CD4-positive, alpha-beta T cell (primary cell): Measurements from ENCODE around the gene DPM2. TPM values are rescaled to one million over a fixed set of nuclear protein-coding genes. Genes with fewer than 3 reads are reported as not detected.

Source experiments
- ATAC-seq: fragments of 200-7000 bp; cut with Tn5 transposase; one replicate; pipeline ENCODE4 v1.10.0; 2022; ENCODE audit warnings: mild to moderate bottlenecking; ENCODE audit not compliant: poor library complexity
- CTCF ChIA-PET: fragments of 350-600 bp; sonication (Branson Sonifier 250); formaldehyde crosslinking; loops from one replicate; lab custom pipeline; 2021; ENCODE audit warnings: antibody characterized with exemption, inconsistent platforms; lab: Charles Lee
- POLR2A ChIA-PET: fragments of 350-600 bp; sonication (Branson Sonifier 250); formaldehyde crosslinking; loops from one replicate; lab custom pipeline; 2021; ENCODE audit warnings: antibody characterized with exemption, inconsistent platforms; lab: Charles Lee
- DNase-seq, 14 experiments: peaks; one replicate each; pipeline ENCODE4 v3.0.0-alpha.2; 2013 to 2020; ENCODE audit warnings: mixed read lengths in 2 of 14
- H3K27ac ChIP-seq, 2 donors: one replicate each; pipeline versions ENCODE4 v1.5.1 to v1.7.0; 2013; ENCODE audit warnings: low read length in 2 of 2, low read depth in 1 of 2, mild to moderate bottlenecking in 1 of 2
- H3K27me3 ChIP-seq, 2 experiments: 1 replicate in 1 of 2; 2 replicates in 1 of 2; pipeline versions ENCODE4 v1.6.1 to v1.7.0; 2013; ENCODE audit warnings: low read length in 2 of 2, control low read depth in 1 of 2, mild to moderate bottlenecking in 1 of 2, moderate library complexity in 1 of 2; ENCODE audit not compliant: insufficient read depth in 2 of 2, control insufficient read depth in 1 of 2
- H3K36me3 ChIP-seq: one replicate; pipeline ENCODE4 v1.6.1; 2013; ENCODE audit warnings: low read length, control low read depth; ENCODE audit not compliant: insufficient read depth
- H3K4me1 ChIP-seq: one replicate; pipeline ENCODE4 v1.6.1; 2013; ENCODE audit warnings: low read length, control low read depth; ENCODE audit not compliant: insufficient read depth
- H3K4me3 ChIP-seq: one replicate; pipeline ENCODE4 v1.5.1; 2013; ENCODE audit warnings: mild to moderate bottlenecking, low read length, moderate library complexity
- H3K9me3 ChIP-seq, 2 experiments: 1 replicate in 1 of 2; 2 replicates in 1 of 2; pipeline versions ENCODE4 v1.6.1 to v1.7.0; 2013; ENCODE audit warnings: low read length in 2 of 2, mild to moderate bottlenecking in 2 of 2, control low read depth in 1 of 2, moderate library complexity in 1 of 2; ENCODE audit not compliant: control insufficient read depth in 1 of 2, insufficient read depth in 1 of 2
- H3K27ac Mint-ChIP-seq: one replicate; pipeline ENCODE4 v1.8.0; 2020; ENCODE audit warnings: mixed read lengths
- H3K27me3 Mint-ChIP-seq: one replicate; pipeline ENCODE4 v1.8.0; 2021; ENCODE audit warnings: mixed read lengths
- H3K36me3 Mint-ChIP-seq: one replicate; pipeline ENCODE4 v1.8.0; 2021; ENCODE audit warnings: low read depth, mixed read lengths
- H3K4me1 Mint-ChIP-seq: one replicate; pipeline ENCODE4 v1.8.0; 2021; ENCODE audit warnings: low read depth, mixed read lengths
- H3K4me3 Mint-ChIP-seq: one replicate; pipeline ENCODE4 v1.8.0; 2020; ENCODE audit warnings: mild to moderate bottlenecking, mixed read lengths
- H3K9me3 Mint-ChIP-seq: one replicate; pipeline ENCODE4 v1.8.0; 2020; ENCODE audit warnings: mixed read lengths
- intact Hi-C, 2 experiments: fragments of 100-400 bp; cut with DNase I in 1 of 2; cut with micrococcal nuclease in 1 of 2; formaldehyde crosslinking; loops; one replicate each; pipeline versions ENCODE4 v1.15.1 to v1.9.0; 2023 to 2025; cut with DNase I, micrococcal nuclease
- total RNA-seq, 174 experiments: library from RNA in 2 of 174; stranded (reverse) in 2 of 174; gene quantifications; one replicate each; pipeline ENCODE4 v1.2.3 and lab custom pipeline; 2021 to 2026
- TF ChIP-seq, protein P1 (sequence below): fragments of 200-600 bp; IDR thresholded peaks from one replicate; pipeline ENCODE4 v1.8.0; 2022; ENCODE audit warnings: antibody characterized with exemption, mild to moderate bottlenecking

Gene DPM2
- total RNA-seq, 2 experiments from 2014 or later = 41.7 to 47.6 TPM

DNA sequence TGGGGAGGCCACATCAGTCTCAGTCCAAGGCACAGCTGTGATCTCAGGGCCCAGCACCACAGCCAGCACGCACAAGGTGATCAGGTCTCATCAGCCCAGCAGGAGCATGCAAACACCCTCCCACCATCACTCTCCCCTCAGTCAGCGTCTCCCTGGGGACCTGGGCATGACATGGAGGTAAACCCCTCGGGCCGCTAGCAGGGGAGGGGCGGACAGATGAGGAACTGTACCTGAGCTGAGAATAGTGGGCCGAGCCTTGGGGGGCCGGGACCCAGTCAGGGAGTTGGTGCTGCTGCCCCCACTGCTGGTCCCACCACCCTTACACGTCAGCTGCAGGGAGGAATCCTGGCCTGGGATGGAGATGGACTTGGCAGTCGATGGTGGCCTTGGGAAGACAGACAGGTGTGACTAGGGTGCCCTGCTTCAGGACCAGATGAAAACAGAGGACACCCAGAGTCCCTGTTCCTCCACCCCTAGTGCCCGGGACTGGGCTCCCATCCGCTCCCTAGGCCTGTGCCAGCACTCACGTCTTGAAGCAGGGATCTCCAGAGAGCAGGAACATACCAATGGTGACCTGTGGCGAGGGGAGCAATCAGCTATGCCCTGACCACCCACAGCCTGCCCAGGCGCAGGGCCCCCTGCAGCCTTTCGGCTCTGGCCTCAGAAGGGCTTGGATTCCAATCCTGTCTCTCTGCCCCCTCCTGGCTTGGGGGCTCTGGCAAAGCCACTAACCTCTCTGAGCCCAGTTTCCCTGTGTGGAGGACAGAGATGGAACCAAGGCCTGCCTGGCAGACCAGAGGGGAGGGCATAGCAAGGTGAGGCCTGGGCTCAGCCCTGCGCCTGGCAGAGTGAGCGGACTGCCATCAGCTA lies 10.4 kb upstream of the DPM2 start:
- no peak overlapping the region for H3K4me3 ChIP-seq
- Mint-ChIP-seq H3K4me3 (peak overlapping the region; percentile 54), H3K4me1 (peaks cover 74% of the 10 kb centered on the region), H3K27me3 (no peaks in the 10 kb centered on the region), H3K27ac (peak overlapping the region; percentile 97), H3K36me3 (peaks cover 91% of the 10 kb centered on the region), H3K9me3 (no peaks in the 10 kb centered on the region)
- ChIA-PET CTCF (interaction anchor here (1.6 to 1.7 kb wide), 3 partner anchors 15 to 87 kb away, joined by 4 to 7 read pairs (median 6); no protein-coding TSS in a partner anchor), POLR2A (interaction anchor here (0.9 to 2.8 kb wide), 3 partner anchors 12 to 83 kb away, joined by 4 to 12 read pairs (median 11); no protein-coding TSS in a partner anchor)
- intact Hi-C loops = no loop called here
- H3K4me1 ChIP-seq = peaks cover 91% of the 10 kb centered on the region
- ATAC-seq (no peak), DNase-seq (no peak)
- no peaks in the 10 kb centered on the region for H3K27me3 ChIP-seq
- H3K27ac ChIP-seq = peak overlapping the region in 1 of 2 donors; percentile 36
- TF ChIP-seq, protein P1, sequence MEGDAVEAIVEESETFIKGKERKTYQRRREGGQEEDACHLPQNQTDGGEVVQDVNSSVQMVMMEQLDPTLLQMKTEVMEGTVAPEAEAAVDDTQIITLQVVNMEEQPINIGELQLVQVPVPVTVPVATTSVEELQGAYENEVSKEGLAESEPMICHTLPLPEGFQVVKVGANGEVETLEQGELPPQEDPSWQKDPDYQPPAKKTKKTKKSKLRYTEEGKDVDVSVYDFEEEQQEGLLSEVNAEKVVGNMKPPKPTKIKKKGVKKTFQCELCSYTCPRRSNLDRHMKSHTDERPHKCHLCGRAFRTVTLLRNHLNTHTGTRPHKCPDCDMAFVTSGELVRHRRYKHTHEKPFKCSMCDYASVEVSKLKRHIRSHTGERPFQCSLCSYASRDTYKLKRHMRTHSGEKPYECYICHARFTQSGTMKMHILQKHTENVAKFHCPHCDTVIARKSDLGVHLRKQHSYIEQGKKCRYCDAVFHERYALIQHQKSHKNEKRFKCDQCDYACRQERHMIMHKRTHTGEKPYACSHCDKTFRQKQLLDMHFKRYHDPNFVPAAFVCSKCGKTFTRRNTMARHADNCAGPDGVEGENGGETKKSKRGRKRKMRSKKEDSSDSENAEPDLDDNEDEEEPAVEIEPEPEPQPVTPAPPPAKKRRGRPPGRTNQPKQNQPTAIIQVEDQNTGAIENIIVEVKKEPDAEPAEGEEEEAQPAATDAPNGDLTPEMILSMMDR = no peak
- no peaks in the 10 kb centered on the region for H3K9me3 ChIP-seq
- H3K36me3 ChIP-seq = peaks cover 93% of the 10 kb centered on the region

DNA sequence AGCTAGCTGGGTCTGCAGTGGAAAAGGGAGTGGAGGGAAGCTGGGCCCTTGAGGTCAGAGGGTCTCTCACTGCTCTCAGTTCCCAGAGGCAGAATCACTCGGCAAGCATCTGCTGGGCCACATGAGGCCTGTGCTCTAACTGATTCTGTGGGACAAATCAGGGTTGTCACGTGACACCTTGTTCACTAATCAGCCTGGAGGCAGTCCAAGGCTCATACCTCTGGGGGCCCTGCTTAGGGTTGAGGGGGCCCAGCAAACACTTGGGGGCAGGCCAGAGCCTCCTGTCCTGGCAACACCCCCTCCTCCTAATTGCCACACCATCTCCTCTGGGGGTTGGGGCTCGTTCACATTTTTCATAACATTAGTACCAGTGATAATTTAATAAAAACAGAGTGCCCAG lies 9.1 kb upstream of the DPM2 start:
- Histone ChIP-seq H3K4me3 (no peak overlapping the region), H3K36me3 (peaks cover 94% of the 10 kb centered on the region), H3K27ac (peak overlapping the region in 1 of 2 donors; percentile 57), H3K9me3 (no peaks in the 10 kb centered on the region), H3K4me1 (peaks cover 86% of the 10 kb centered on the region), H3K27me3 (no peaks in the 10 kb centered on the region)
- DNase-seq (no peak), ATAC-seq (no peak)
- TF ChIP-seq, protein P1 = no peak
- peaks cover 92% of the 10 kb centered on the region for H3K36me3 Mint-ChIP-seq
- H3K27me3 Mint-ChIP-seq = no peaks in the 10 kb centered on the region
- POLR2A ChIA-PET = interaction anchor here (0.5 kb wide), 1 partner anchor 62 kb away, joined by 3 read pairs; no protein-coding TSS in a partner anchor
- H3K9me3 Mint-ChIP-seq = no peaks in the 10 kb centered on the region
- no peak overlapping the region for H3K4me3 Mint-ChIP-seq
- peaks cover 69% of the 10 kb centered on the region for H3K4me1 Mint-ChIP-seq
- CTCF ChIA-PET = interaction anchor here (1.7 kb wide), 1 partner anchor 88 kb away, joined by 4 read pairs; no protein-coding TSS in a partner anchor
- intact Hi-C loops = no loop called here
- H3K27ac Mint-ChIP-seq = peak overlapping the region; percentile 97

DNA sequence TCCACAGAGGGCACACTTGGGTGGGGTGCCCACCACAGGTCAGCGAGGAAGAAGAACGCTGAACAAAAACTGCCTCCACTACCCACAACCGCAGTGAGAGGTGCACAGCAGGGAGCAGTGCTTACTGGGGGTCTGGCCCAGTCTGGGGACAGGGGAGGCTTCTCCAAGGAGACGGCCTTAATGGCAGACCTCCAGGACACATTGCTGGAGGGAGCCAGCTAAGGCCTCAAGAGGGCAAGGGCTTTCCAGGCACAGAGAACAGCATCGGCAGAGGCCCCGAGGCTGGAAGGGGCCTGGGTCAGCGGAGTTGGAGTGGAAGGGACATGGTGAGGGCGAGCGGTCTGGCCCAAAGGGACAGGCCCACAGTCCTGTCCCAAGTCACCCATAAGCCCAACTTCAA lies 8.3 kb upstream of the DPM2 start:
- peaks cover 63% of the 10 kb centered on the region for H3K4me1 Mint-ChIP-seq
- peaks cover 95% of the 10 kb centered on the region for H3K36me3 Mint-ChIP-seq
- no peaks in the 10 kb centered on the region for H3K9me3 Mint-ChIP-seq
- TF ChIP-seq, protein P1 = no peak
- CTCF ChIA-PET = interaction anchor here (6.4 kb wide), 1 partner anchor 89 kb away, joined by 67 read pairs; no protein-coding TSS in a partner anchor
- no peaks in the 10 kb centered on the region for H3K27me3 ChIP-seq
- H3K27ac ChIP-seq = peak overlapping the region in 1 of 2 donors; percentile 57
- DNase-seq (no peak), ATAC-seq (no peak)
- peaks cover 97% of the 10 kb centered on the region for H3K36me3 ChIP-seq
- H3K9me3 ChIP-seq = no peaks in the 10 kb centered on the region
- POLR2A ChIA-PET = interaction anchor here (0.5 to 3.8 kb wide), 3 partner anchors 24 to 88 kb away, joined by 3 to 23 read pairs (median 5); no protein-coding TSS in a partner anchor
- intact Hi-C loops = no loop called here
- no peak overlapping the region for H3K4me3 ChIP-seq
- H3K4me1 ChIP-seq = peaks cover 79% of the 10 kb centered on the region
- peak overlapping the region; percentile 97 for H3K27ac Mint-ChIP-seq
- H3K4me3 Mint-ChIP-seq = no peak overlapping the region
- no peaks in the 10 kb centered on the region for H3K27me3 Mint-ChIP-seq
